Measurements from ENCODE around the gene HK1. TPM values are rescaled to one million over a fixed set of nuclear protein-coding genes. Genes with fewer than 3 reads are reported as not detected.

The HK1 gene
- total RNA-seq, 2 experiments from 2014 or later, result 126 to 127 TPM

DNA sequence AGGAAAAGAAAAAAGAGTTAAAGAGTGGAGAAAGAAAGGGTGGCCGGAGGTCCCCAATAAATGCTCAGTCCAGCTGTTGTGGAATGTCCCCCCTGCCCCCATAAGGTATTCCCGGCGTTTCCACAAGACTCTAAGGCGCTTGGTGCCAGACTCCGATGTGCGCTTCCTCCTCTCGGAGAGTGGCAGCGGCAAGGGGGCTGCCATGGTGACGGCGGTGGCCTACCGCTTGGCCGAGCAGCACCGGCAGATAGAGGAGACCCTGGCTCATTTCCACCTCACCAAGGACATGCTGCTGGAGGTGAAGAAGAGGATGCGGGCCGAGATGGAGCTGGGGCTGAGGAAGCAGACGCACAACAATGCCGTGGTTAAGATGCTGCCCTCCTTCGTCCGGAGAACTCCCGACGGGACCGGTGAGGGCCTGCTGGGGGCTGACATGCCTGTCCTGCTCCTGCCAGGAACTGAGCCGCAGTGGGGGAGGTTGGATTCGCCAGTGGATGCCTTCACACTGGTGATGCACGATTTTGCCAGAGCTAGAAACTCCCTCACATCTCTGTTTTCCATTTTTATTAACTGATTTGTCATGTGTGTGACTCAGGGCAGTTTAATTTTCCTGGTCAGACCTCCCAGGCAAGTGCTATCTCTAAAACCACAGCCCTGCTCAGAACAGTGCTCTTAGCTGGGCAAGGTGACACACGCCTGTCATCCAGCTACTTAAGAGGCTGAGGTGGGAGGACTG lies 104.3 kb downstream of the HK1 start:
- Mint-ChIP-seq H3K9me3 (no peaks in the 10 kb centered on the region), H3K27ac (no peak overlapping the region), H3K27me3 (no peaks in the 10 kb centered on the region), H3K4me1 (peaks cover 4% of the 10 kb centered on the region), H3K4me3 (no peak overlapping the region), H3K36me3 (ENCODE audit: low read depth) (peaks cover 63% of the 10 kb centered on the region)
- POLR2A ChIA-PET, result interaction anchor here (0.6 kb wide), 1 partner anchor 9 kb away, joined by 3 read pairs; no protein-coding TSS in a partner anchor
- CTCF ChIA-PET, result interaction anchor here (0.7 to 1.9 kb wide), 4 partner anchors 34 to 143 kb away, joined by 3 to 4 read pairs (median 3); no protein-coding TSS in a partner anchor
- no peak for DNase-seq

DNA sequence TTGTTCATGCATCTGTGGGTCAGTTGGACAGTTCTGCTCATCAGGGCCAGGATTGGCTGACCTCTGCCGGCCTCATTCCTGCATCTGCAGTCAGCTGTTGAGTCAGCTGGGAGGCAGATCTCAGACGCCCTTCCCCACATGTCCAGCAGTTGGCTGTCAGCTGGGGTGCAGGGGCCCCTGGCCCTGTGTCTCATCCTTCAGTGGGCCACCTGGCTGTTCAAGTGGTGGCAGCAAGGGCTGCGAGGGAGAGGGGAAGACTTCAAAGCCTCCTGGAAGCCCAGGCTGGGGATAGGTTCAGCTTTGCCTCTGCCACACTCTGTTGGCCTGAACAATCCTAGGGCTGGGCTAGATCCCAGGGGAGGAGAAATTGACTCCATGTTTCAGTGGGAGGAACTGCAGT lies 105.3 kb downstream of the HK1 start:
- POLR2A ChIA-PET, result no interaction called here
- DNase-seq, result no peak
- CTCF ChIA-PET, result interaction anchor here (1.9 kb wide), 1 partner anchor 144 kb away, joined by 4 read pairs; no protein-coding TSS in a partner anchor

DNA sequence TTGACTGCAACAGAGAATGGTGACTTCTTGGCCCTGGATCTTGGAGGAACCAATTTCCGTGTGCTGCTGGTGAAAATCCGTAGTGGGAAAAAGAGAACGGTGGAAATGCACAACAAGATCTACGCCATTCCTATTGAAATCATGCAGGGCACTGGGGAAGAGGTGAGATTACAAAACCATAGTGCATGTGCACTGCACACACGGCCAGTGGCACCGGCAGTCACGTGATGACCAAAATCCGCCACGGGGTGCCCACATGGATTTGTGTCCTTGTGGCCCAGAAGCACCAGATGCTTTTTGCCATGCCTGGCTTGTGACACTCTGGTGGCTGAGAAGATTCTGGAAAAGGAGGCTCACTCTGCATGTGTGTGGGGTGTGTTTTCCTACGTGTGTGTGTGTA lies 106.0 kb downstream of the HK1 start:
- ChIA-PET CTCF (interaction anchor here (1.9 kb wide), 1 partner anchor 145 kb away, joined by 4 read pairs; no protein-coding TSS in a partner anchor), POLR2A (no interaction called here)
- H3K27ac Mint-ChIP-seq, result no peak overlapping the region
- H3K27me3 Mint-ChIP-seq, result no peaks in the 10 kb centered on the region
- peaks cover 63% of the 10 kb centered on the region for H3K36me3 Mint-ChIP-seq (ENCODE audit: low read depth)
- no peak overlapping the region for H3K4me3 Mint-ChIP-seq
- DNase-seq, result no peak
- H3K4me1 Mint-ChIP-seq, result peaks cover 5% of the 10 kb centered on the region
- H3K9me3 Mint-ChIP-seq, result no peaks in the 10 kb centered on the region

More for the DNA sequence above, 105.3 kb downstream of the HK1 start:
- Mint-ChIP-seq H3K4me3 (no peak overlapping the region), H3K9me3 (no peaks in the 10 kb centered on the region), H3K27me3 (no peaks in the 10 kb centered on the region), H3K36me3 (ENCODE audit: low read depth) (peaks cover 59% of the 10 kb centered on the region), H3K4me1 (peaks cover 2% of the 10 kb centered on the region), H3K27ac (peak overlapping the region; percentile 25)

DNA sequence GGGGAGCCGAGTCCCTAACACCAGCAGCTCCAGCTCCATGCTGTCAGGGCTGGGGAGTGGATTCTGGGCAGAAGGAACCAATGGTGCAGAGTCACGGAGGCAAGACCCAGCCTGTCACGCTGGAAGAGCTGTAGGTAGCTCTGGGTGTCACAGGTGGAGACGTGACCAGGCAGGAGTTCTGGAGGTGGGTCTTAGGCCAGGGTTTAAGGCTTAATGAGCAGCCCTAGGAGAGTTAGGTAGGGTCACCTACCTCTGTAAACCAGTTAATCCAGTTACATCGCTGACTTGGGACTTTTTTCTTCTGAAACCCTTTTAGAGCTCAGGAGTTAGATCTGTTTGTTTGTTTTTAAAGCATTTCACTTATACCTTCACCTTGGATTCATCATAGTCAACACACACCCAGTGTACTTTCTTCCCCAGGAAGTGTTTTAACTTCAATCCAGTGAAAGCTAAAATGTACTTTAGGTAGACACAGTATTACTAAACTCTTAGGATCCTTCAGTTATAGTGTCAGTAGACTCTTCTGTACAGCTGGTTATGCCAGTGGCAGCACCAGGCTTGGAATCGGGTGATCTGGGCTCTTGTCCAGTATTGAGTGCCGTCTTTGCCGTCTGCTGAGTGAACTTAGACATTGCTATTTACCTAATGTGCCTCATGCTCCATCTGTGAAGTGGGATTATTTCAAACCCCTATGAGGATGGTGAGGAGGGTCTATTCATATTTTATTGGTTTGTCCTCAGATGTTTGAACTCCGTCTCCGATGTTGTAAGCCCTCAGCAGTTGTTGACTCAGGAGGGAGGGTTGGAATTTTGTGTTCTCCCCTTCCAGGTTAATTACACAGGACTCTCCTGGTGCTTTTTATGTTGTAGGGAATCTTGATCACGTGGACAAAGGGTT lies 107.4 kb downstream of the HK1 start:
- Mint-ChIP-seq H3K4me3 (no peak overlapping the region), H3K4me1 (peaks cover 19% of the 10 kb centered on the region), H3K36me3 (ENCODE audit: low read depth) (peaks cover 62% of the 10 kb centered on the region), H3K27me3 (no peaks in the 10 kb centered on the region), H3K9me3 (no peaks in the 10 kb centered on the region), H3K27ac (no peak overlapping the region)
- ChIA-PET CTCF (no interaction called here), POLR2A (no interaction called here)
- DNase-seq, result no peak

DNA sequence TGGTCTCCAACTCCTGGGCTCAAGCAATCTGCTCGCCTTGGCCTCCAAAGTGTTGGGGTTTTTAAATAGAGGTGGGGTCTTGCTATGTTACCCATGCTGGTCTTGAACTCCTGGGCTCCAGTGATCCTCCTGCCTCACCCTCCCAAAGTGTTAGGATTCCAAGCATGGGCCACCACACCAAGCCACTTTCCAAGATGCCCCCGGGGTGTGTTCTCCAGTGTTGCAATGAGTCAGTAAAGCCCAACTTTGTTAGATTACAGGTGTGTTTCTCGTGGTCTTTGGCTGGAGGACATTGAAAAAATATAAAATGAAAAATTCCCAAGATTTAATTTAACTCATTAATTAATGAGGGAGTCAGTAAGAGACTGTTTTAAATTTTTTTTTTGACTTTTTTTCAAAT lies 109.2 kb downstream of the HK1 start:
- H3K4me1 Mint-ChIP-seq, result peaks cover 30% of the 10 kb centered on the region
- no peaks in the 10 kb centered on the region for H3K9me3 Mint-ChIP-seq
- H3K4me3 Mint-ChIP-seq, result no peak overlapping the region
- ChIA-PET POLR2A (no interaction called here), CTCF (interaction anchor here (1.1 kb wide), 1 partner anchor 60 kb away, joined by 3 read pairs; no protein-coding TSS in a partner anchor)
- no peaks in the 10 kb centered on the region for H3K27me3 Mint-ChIP-seq
- H3K27ac Mint-ChIP-seq, result peak overlapping the region; percentile 31
- peaks cover 55% of the 10 kb centered on the region for H3K36me3 Mint-ChIP-seq (ENCODE audit: low read depth)
- DNase-seq, result no peak

DNA sequence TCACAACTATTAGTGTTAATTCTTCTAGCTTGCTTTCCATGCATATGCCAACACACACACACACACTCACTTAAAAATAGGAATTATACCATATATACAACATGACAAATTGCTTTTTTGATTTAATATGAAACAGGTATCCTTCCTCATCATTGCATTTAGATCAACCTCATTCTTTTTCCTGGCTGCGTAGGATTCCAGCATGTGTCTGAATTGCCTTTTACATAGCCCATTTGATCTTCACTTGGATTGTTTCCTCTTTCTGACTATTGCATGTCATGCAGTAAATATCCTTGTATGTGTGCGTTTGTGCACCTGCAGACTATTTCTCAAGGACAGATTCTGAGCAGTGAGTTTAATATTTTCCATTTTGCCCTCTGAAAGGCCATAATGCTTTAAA lies 110.2 kb downstream of the HK1 start:
- ChIA-PET POLR2A (no interaction called here), CTCF (interaction anchor here (0.6 to 2.6 kb wide), 4 partner anchors 33 to 249 kb away, joined by 3 to 10 read pairs (median 3); no protein-coding TSS in a partner anchor)
- Mint-ChIP-seq H3K36me3 (ENCODE audit: low read depth) (peaks cover 53% of the 10 kb centered on the region), H3K27me3 (no peaks in the 10 kb centered on the region), H3K9me3 (no peaks in the 10 kb centered on the region), H3K4me1 (peaks cover 33% of the 10 kb centered on the region), H3K27ac (no peak overlapping the region), H3K4me3 (no peak overlapping the region)
- no peak for DNase-seq

DNA sequence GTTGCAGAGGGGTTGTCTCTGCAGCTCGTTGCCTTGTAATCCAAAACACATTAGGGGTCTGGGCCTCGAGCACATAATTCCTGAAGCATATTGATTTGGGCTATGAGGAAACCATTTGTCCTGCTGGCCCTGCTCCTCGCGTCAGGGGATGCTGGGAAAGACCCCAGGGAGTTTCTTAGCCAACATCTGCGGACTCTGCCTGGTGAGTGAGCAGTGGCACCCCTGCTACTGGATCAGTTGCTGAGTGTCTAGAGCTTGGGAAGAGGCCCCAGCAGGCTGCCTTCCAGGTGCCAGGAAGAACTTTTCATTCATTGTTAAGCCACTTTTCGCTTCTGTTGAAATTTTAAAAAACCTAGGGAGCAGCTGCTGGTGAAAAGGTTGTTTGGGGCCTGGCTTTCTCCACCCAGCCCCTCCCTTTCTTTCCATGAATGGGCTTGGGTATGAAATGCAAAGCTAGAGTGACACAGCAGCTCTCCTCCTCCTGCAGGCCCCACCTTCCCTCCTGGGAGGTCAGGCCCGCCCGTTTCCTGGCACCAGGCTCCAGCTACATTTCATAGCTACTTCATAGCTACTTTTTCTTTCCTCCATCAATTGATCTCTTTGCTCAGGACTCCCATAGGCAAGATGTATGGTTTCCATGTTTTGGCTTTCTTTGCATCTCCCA lies 111.7 kb downstream of the HK1 start:
- peak; percentile 45 for DNase-seq
- H3K36me3 Mint-ChIP-seq (ENCODE audit: low read depth), result peaks cover 54% of the 10 kb centered on the region
- CTCF ChIA-PET, result interaction anchor here (0.6 to 2.6 kb wide), 4 partner anchors 9 to 702 kb away, joined by 3 to 10 read pairs (median 3); no protein-coding TSS in a partner anchor
- peaks cover 32% of the 10 kb centered on the region for H3K4me1 Mint-ChIP-seq
- POLR2A ChIA-PET, result no interaction called here
- H3K4me3 Mint-ChIP-seq, result no peak overlapping the region
- H3K27ac Mint-ChIP-seq, result peak overlapping the region; percentile 34
- H3K27me3 Mint-ChIP-seq, result no peaks in the 10 kb centered on the region
- no peaks in the 10 kb centered on the region for H3K9me3 Mint-ChIP-seq

DNA sequence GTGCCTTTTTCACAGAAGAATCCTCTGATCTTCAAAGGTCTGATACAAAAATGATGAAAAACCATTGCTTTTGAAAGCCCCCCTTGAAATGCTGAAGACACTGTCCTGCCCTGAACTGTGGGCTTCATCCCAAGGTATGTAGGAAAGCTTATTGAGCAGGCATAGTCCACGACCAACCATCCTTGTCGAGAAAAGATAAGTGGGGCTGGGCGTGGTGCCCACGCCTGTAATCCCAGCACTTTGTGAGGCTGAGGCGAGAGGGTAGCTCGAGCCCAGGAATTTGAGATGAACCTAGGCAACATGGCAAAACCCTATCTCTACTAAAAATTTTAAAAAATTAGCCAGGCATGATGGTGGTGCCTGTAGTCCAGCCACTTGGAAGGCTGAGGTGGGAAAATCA lies 112.9 kb downstream of the HK1 start:
- Mint-ChIP-seq H3K9me3 (no peaks in the 10 kb centered on the region), H3K27ac (no peak overlapping the region), H3K4me3 (no peak overlapping the region), H3K27me3 (no peaks in the 10 kb centered on the region), H3K4me1 (peaks cover 31% of the 10 kb centered on the region), H3K36me3 (ENCODE audit: low read depth) (peaks cover 52% of the 10 kb centered on the region)
- DNase-seq, result no peak
- POLR2A ChIA-PET, result no interaction called here
- CTCF ChIA-PET, result interaction anchor here (0.5 to 3.4 kb wide), 4 partner anchors 44 to 162 kb away, joined by 3 to 25 read pairs (median 12); no protein-coding TSS in a partner anchor

DNA sequence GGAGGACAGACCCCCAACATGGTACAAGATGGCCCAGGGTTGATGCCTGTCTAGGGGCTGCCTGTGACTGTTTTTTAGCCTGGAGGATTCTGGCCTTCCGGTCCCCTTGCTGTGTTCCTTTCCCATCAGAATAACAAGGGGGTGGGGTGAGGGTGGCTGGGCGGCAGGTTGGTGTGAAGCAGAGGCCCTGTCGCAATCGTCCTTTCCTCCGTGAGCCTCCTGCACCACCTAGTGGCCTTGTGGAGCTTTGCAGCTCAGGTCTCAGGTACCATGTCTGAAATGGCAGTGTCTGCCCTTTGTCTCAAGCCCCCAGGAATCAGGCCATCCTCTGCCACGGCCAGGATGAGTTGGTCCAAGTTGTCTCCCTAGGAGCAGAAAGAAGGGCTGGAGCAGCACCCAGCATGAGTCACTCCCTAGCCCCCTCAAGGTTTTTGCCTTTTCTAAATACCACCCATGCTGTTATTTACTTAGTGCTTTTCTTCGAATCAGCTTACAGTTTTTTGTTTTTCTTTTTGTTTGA lies 114.2 kb downstream of the HK1 start:
- CTCF ChIA-PET, result interaction anchor here (0.5 to 4.7 kb wide), 18 partner anchors 12 to 459 kb away, joined by 3 to 37 read pairs (median 4); no protein-coding TSS in a partner anchor
- Mint-ChIP-seq H3K4me1 (peaks cover 31% of the 10 kb centered on the region), H3K36me3 (ENCODE audit: low read depth) (peaks cover 49% of the 10 kb centered on the region), H3K27me3 (no peaks in the 10 kb centered on the region), H3K9me3 (no peaks in the 10 kb centered on the region), H3K4me3 (no peak overlapping the region), H3K27ac (peak overlapping the region; percentile 62)
- peak; percentile 88 for DNase-seq
- POLR2A ChIA-PET, result no interaction called here

DNA sequence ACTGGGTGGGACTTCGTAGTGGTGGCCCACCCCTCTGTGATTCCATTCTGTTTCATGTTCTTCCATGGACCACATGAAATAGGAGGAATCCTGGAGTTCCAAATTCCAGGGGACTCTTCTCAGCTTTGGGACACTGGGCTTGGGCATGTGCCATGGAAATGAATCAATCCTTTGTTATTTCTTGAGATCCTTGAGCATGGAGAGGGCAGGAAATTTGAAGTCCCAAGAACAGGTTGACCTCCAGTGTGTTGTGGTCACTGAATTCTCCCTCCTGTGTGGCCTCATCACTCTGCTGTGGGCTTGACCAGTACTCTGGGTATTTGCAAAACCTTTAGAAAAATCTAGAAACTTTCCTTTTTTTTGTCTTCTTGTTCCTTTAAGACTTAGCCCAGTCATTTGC lies 115.7 kb downstream of the HK1 start:
- H3K4me1 Mint-ChIP-seq, result peaks cover 31% of the 10 kb centered on the region
- H3K27ac Mint-ChIP-seq, result no peak overlapping the region
- H3K4me3 Mint-ChIP-seq, result no peak overlapping the region
- no peak for DNase-seq
- H3K27me3 Mint-ChIP-seq, result no peaks in the 10 kb centered on the region
- H3K36me3 Mint-ChIP-seq (ENCODE audit: low read depth), result peaks cover 44% of the 10 kb centered on the region
- POLR2A ChIA-PET, result no interaction called here
- CTCF ChIA-PET, result interaction anchor here (0.8 to 4.7 kb wide), 3 partner anchors 12 to 156 kb away, joined by 3 to 37 read pairs (median 25); no protein-coding TSS in a partner anchor
- H3K9me3 Mint-ChIP-seq, result no peaks in the 10 kb centered on the region

DNA sequence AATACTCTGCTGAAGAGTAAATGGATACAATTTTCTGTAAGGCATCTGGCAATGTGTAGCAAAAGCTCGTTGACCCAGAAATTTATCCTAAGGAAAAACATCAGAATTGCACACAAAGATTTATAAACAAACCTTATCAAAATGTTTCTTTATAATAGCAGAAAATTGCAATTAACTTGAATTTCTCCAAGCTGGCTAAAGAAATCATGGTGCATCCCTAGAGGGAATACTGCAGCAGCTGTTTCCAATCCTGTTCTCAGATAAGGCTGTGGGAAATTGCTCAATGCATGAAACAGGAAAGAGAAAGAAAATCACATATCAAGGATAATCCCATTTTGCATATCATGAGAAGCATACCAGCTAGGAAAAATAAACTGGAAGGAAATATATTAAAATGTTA lies 119.7 kb downstream of the HK1 start:
- no peaks in the 10 kb centered on the region for H3K4me1 Mint-ChIP-seq
- no peaks in the 10 kb centered on the region for H3K27me3 Mint-ChIP-seq
- no peak overlapping the region for H3K4me3 Mint-ChIP-seq
- no peaks in the 10 kb centered on the region for H3K9me3 Mint-ChIP-seq
- ChIA-PET CTCF (interaction anchor here (1.5 to 1.8 kb wide), 3 partner anchors 10 to 163 kb away, joined by 3 to 9 read pairs (median 6); no protein-coding TSS in a partner anchor), POLR2A (no interaction called here)
- H3K27ac Mint-ChIP-seq, result no peak overlapping the region
- H3K36me3 Mint-ChIP-seq (ENCODE audit: low read depth), result peaks cover 51% of the 10 kb centered on the region
- DNase-seq, result no peak

DNA sequence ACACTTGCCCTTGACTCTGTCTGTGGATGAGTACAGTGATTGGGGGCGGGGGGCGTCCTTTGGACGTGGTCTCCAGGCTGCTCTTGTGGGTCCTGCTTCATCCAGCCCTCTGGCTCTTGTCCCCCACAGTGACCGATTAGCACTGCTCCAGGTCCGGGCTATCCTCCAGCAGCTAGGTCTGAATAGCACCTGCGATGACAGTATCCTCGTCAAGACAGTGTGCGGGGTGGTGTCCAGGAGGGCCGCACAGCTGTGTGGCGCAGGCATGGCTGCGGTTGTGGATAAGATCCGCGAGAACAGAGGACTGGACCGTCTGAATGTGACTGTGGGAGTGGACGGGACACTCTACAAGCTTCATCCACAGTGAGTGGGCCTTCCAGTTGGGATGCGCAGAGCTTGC lies 120.2 kb downstream of the HK1 start:
- Mint-ChIP-seq H3K36me3 (ENCODE audit: low read depth) (peaks cover 49% of the 10 kb centered on the region), H3K27ac (no peak overlapping the region), H3K27me3 (no peaks in the 10 kb centered on the region), H3K9me3 (no peaks in the 10 kb centered on the region), H3K4me3 (no peak overlapping the region), H3K4me1 (no peaks in the 10 kb centered on the region)
- POLR2A ChIA-PET, result no interaction called here
- CTCF ChIA-PET, result interaction anchor here (1.3 to 1.8 kb wide), 4 partner anchors 8 to 164 kb away, joined by 3 to 9 read pairs (median 4); no protein-coding TSS in a partner anchor
- no peak for DNase-seq

All from activated CD4-positive, alpha-beta T cell treated with anti-CD3 and anti-CD28 coated beads, Interleukin-2, amount 10 ng/mL, durations not matched to agents 7 days and 5 days (primary cell).